Neural cell (in vitro differentiated cells): ENCODE results near the gene HIPK2. TPM values are rescaled to one million over a fixed set of nuclear protein-coding genes. Genes with fewer than 3 reads are reported as not detected.

ENCODE experiments used
- H2AFZ ChIP-seq: fragments of 200-600, 300-800 bp; sonication (generic), shearing (Covaris generic); 2 replicates; pipeline ENCODE4 v1.6.0; 2014; ENCODE audit warnings: low read depth, mild to moderate bottlenecking, antibody characterized with exemption, low read length, moderate library complexity
- H3F3A ChIP-seq: fragments of 200-600 bp; shearing (Covaris generic); 2 replicates; pipeline ENCODE4 v1.6.1; 2016; ENCODE audit warnings: mild to moderate bottlenecking, moderate library complexity, mixed read lengths, antibody characterized with exemption, low read length; ENCODE audit not compliant: insufficient read depth, poor library complexity, severe bottlenecking
- H3K27ac ChIP-seq: fragments of 200-600, 300-800 bp; sonication (generic), shearing (Covaris generic); 2 replicates; pipeline ENCODE4 v1.5.1; 2014; ENCODE audit warnings: mild to moderate bottlenecking, low read length, moderate library complexity
- H3K27me3 ChIP-seq: fragments of 300-800, 200-600 bp; sonication (generic), shearing (Covaris generic); 2 replicates; pipeline ENCODE4 v1.6.0; 2014; ENCODE audit warnings: mild to moderate bottlenecking, low read depth, low read length, moderate library complexity; ENCODE audit not compliant: insufficient read depth
- H3K36me3 ChIP-seq: fragments of 300-800, 200-600 bp; sonication (generic), shearing (Covaris generic); 2 replicates; pipeline ENCODE4 v1.5.1; 2014; ENCODE audit warnings: mild to moderate bottlenecking, antibody characterized with exemption, low read length, moderate library complexity; ENCODE audit not compliant: insufficient read depth
- H3K4me2 ChIP-seq: fragments of 300-800, 200-600 bp; sonication (generic), shearing (Covaris generic); 2 replicates; pipeline ENCODE4 v1.6.0; 2014; ENCODE audit warnings: mild to moderate bottlenecking, low read length
- H3K4me3 ChIP-seq: fragments of 300-800, 200-600 bp; sonication (generic), shearing (Covaris generic); 2 replicates; pipeline ENCODE4 v1.5.1; 2014; ENCODE audit warnings: mild to moderate bottlenecking, low read length, moderate library complexity
- H3K79me2 ChIP-seq: fragments of 200-600 bp; shearing (Covaris generic); replicated peaks from 2 replicates; pipeline ENCODE4 v1.6.0; 2014; ENCODE audit warnings: mild to moderate bottlenecking, low read length, moderate library complexity; ENCODE audit not compliant: insufficient read depth
- H3K9ac ChIP-seq: fragments of 300-800, 200-600 bp; sonication (generic), shearing (Covaris generic); 2 replicates; pipeline ENCODE4 v1.6.1; 2016; ENCODE audit warnings: mild to moderate bottlenecking, low read length, mixed read lengths
- H3K9me2 ChIP-seq: fragments of 200-600 bp; shearing (Covaris generic); 2 replicates; pipeline ENCODE4 v1.6.1; 2016; ENCODE audit warnings: mild to moderate bottlenecking, low read length, mixed read lengths; ENCODE audit not compliant: insufficient read depth
- H3K9me3 ChIP-seq: fragments of 200-600, 300-800 bp; sonication (generic), shearing (Covaris generic); 2 replicates; pipeline ENCODE4 v1.6.1; 2016; ENCODE audit warnings: mild to moderate bottlenecking, mixed run types, low read length, moderate library complexity, mixed read lengths
- H4K20me1 ChIP-seq: fragments of 200-600 bp; shearing (Covaris generic); 2 replicates; pipeline ENCODE4 v1.6.1; 2016; ENCODE audit warnings: mild to moderate bottlenecking, mixed run types; ENCODE audit not compliant: insufficient read depth
- EP300 ChIP-seq: fragments of 450-650 bp; conservative IDR thresholded peaks from 2 replicates; pipeline ENCODE4 v1.6.1; 2014; ENCODE audit warnings: antibody characterized with exemption, mild to moderate bottlenecking, moderate library complexity; ENCODE audit not compliant: poor library complexity, severe bottlenecking
- EZH2 ChIP-seq: fragments of 200-600, 300-800 bp; shearing (Covaris generic), sonication (generic); IDR thresholded peaks from 2 replicates; pipeline ENCODE4 v1.6.1; 2014; ENCODE audit warnings: antibody characterized with exemption, low read length, borderline replicate concordance, mild to moderate bottlenecking; ENCODE audit not compliant: insufficient read depth, poor library complexity, severe bottlenecking
- MXI1 ChIP-seq: fragments of 450-650 bp; conservative IDR thresholded peaks from 2 replicates; pipeline ENCODE4 v1.6.1; 2014; ENCODE audit warnings: antibody characterized with exemption, mild to moderate bottlenecking; ENCODE audit not compliant: poor library complexity, severe bottlenecking
- POLR2AphosphoS5 ChIP-seq: IDR thresholded peaks from 2 replicates; pipeline ENCODE4 v1.6.1; 2012
- RAD21 ChIP-seq: fragments of 450-650 bp; conservative IDR thresholded peaks from 2 replicates; pipeline ENCODE4 v1.6.1; 2014; ENCODE audit warnings: antibody characterized with exemption, mild to moderate bottlenecking, moderate library complexity
- REST ChIP-seq: IDR thresholded peaks from 2 replicates; pipeline ENCODE4 v1.6.1; 2012; ENCODE audit warnings: borderline replicate concordance
- SMC3 ChIP-seq: fragments of 450-650 bp; conservative IDR thresholded peaks from 2 replicates; pipeline ENCODE4 v1.6.1; 2014; ENCODE audit warnings: antibody characterized with exemption, mild to moderate bottlenecking, moderate library complexity; ENCODE audit not compliant: poor library complexity
- TAF1 ChIP-seq: IDR thresholded peaks from 2 replicates; pipeline ENCODE4 v1.6.1; 2012; ENCODE audit warnings: low read depth
- polyA plus RNA-seq: library from polyadenylated mRNA; depleted of rRNA; stranded (reverse); fragments of >200 nt; gene quantifications from 2 replicates; pipeline ENCODE4 v1.2.3, GENCODE V29; 2014
- TF ChIP-seq, protein P1 (sequence below): fragments of 450-650 bp; IDR thresholded peaks from 2 replicates; pipeline ENCODE4 v1.5.1; 2014; ENCODE audit warnings: antibody characterized with exemption, mild to moderate bottlenecking, moderate library complexity; ENCODE audit not compliant: poor library complexity, severe bottlenecking

HIPK2 gene
- polyA plus RNA-seq, 1 donor from 2014 or later: 8.5 TPM

GRCh38 chr7:139576179-139576973, 201.4 kb downstream of the HIPK2 start:
- no peak overlapping the region for H3K9ac ChIP-seq
- no peak for TF ChIP-seq TAF1
- no peak for TF ChIP-seq SMC3
- no peak overlapping the region for H3K4me2 ChIP-seq
- H3K27me3 ChIP-seq: no peaks in the 10 kb centered on the region
- H3K36me3 ChIP-seq: no peaks in the 10 kb centered on the region
- no peaks in the 10 kb centered on the region for H3F3A ChIP-seq
- H3K4me3 ChIP-seq: no peak overlapping the region
- no peaks in the 10 kb centered on the region for H3K9me3 ChIP-seq
- H3K9me2 ChIP-seq: no peaks in the 10 kb centered on the region
- no peaks in the 10 kb centered on the region for H3K79me2 ChIP-seq
- H3K27ac ChIP-seq: no peak overlapping the region
- H2AFZ ChIP-seq: no peak overlapping the region
- H4K20me1 ChIP-seq: no peaks in the 10 kb centered on the region

GRCh38 chr7:139575338-139575680, 202.5 kb downstream of the HIPK2 start:
- H3K4me2 ChIP-seq: no peak overlapping the region

DNA sequence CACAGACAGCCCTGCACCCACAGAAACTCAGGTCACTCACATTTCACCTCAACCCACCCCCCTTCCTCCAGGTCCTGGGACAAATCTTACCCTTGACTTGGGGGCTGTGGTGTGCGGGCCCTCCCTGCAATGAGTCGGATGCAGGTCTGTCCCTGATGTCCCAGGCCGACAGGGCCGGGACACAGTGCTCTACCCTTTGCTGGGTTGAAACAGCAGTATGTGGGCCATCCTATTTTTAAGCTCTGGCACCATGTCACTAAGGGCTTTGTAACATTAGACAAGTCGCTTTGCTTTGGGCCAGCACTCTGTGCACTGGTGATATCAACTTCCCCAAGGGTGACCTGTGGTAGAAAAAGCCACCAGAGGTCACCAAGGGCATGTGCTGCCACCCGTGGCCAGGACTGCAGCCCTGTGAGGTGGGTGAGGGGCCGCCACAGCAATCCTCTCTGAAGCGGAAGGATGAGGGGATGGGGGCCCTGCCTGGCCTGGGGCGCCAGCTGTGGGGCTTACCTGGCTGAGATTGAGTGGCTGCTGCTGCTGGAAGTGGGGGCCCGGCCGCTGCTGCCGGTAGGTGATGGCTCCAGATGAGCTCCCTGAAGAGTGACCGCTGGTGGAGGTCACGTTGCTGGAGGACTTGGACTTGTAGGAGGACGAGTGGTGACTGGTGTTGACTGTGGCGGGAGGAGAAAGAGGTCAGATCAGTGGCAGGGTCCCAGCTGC, 203.0 kb downstream of the HIPK2 start:
- Histone ChIP-seq H3K27me3 (no peaks in the 10 kb centered on the region), H4K20me1 (no peaks in the 10 kb centered on the region), H3K9me3 (no peaks in the 10 kb centered on the region), H2AFZ (no peak overlapping the region), H3K9me2 (no peaks in the 10 kb centered on the region), H3K27ac (no peak overlapping the region), H3K4me2 (no peak overlapping the region), H3K4me3 (no peak overlapping the region), H3F3A (no peaks in the 10 kb centered on the region), H3K79me2 (no peaks in the 10 kb centered on the region), H3K36me3 (no peaks in the 10 kb centered on the region), H3K9ac (no peak overlapping the region)
- TF ChIP-seq EZH2 (no peak), TAF1 (no peak), REST (no peak), EP300 (no peak), POLR2AphosphoS5 (no peak), RAD21 (no peak), MXI1 (no peak), SMC3 (no peak)
- TF ChIP-seq, protein P1, sequence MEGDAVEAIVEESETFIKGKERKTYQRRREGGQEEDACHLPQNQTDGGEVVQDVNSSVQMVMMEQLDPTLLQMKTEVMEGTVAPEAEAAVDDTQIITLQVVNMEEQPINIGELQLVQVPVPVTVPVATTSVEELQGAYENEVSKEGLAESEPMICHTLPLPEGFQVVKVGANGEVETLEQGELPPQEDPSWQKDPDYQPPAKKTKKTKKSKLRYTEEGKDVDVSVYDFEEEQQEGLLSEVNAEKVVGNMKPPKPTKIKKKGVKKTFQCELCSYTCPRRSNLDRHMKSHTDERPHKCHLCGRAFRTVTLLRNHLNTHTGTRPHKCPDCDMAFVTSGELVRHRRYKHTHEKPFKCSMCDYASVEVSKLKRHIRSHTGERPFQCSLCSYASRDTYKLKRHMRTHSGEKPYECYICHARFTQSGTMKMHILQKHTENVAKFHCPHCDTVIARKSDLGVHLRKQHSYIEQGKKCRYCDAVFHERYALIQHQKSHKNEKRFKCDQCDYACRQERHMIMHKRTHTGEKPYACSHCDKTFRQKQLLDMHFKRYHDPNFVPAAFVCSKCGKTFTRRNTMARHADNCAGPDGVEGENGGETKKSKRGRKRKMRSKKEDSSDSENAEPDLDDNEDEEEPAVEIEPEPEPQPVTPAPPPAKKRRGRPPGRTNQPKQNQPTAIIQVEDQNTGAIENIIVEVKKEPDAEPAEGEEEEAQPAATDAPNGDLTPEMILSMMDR: no peak

More at GRCh38 chr7:139575338-139575680, 202.5 kb downstream of the HIPK2 start:
- Histone ChIP-seq H3F3A (no peaks in the 10 kb centered on the region), H3K4me3 (no peak overlapping the region), H3K27me3 (no peaks in the 10 kb centered on the region), H2AFZ (no peak overlapping the region), H3K27ac (no peak overlapping the region), H3K9me3 (no peaks in the 10 kb centered on the region), H3K9ac (no peak overlapping the region), H3K36me3 (no peaks in the 10 kb centered on the region), H3K79me2 (no peaks in the 10 kb centered on the region), H4K20me1 (no peaks in the 10 kb centered on the region), H3K9me2 (no peaks in the 10 kb centered on the region)
- no peak for TF ChIP-seq RAD21
- TF ChIP-seq POLR2AphosphoS5: no peak
- TF ChIP-seq TAF1: no peak
- no peak for TF ChIP-seq SMC3
- no peak for TF ChIP-seq EZH2
